Mesodermal cell (in vitro differentiated cells): ENCODE data around the gene VAC14.
A peak's percentile ranks its signal among the peaks of the same experiment; 100 is the strongest.

Source experiments
- H3K27ac ChIP-seq: 2 replicates; pipeline ENCODE4 v1.7.0; 2013; ENCODE audit warnings: mild to moderate bottlenecking, low read depth, low read length, moderate library complexity; ENCODE audit not compliant: severe bottlenecking
- H3K36me3 ChIP-seq: 2 replicates; pipeline ENCODE4 v1.7.1; 2013; ENCODE audit warnings: mild to moderate bottlenecking, low read length, moderate library complexity; ENCODE audit not compliant: control insufficient read depth, insufficient read depth
- H3K4me1 ChIP-seq: one replicate; pipeline ENCODE4 v1.7.1; 2013; ENCODE audit warnings: mild to moderate bottlenecking, low read length; ENCODE audit not compliant: insufficient read depth, control insufficient read depth, poor library complexity, severe bottlenecking
- H3K4me3 ChIP-seq: 2 replicates; pipeline ENCODE4 v1.7.0; 2013; ENCODE audit warnings: low read length, control low read depth, mild to moderate bottlenecking; ENCODE audit not compliant: insufficient read depth, poor library complexity, severe bottlenecking; ENCODE audit errors: extremely low read depth
- H3K9me3 ChIP-seq: 2 replicates; pipeline ENCODE4 v1.7.1; 2013; ENCODE audit warnings: mild to moderate bottlenecking, low read length, moderate library complexity; ENCODE audit not compliant: control insufficient read depth
- WGBS, 2 experiments: methylation state at CpG; one replicate each; pipeline ENCODE4 v1.1.5; 2013; ENCODE audit warnings: missing lambda C conversion rate in 2 of 2; ENCODE audit not compliant: insufficient coverage in 2 of 2; 5-methylcytosine and 5-hydroxymethylcytosine counted together

The VAC14 gene

DNA sequence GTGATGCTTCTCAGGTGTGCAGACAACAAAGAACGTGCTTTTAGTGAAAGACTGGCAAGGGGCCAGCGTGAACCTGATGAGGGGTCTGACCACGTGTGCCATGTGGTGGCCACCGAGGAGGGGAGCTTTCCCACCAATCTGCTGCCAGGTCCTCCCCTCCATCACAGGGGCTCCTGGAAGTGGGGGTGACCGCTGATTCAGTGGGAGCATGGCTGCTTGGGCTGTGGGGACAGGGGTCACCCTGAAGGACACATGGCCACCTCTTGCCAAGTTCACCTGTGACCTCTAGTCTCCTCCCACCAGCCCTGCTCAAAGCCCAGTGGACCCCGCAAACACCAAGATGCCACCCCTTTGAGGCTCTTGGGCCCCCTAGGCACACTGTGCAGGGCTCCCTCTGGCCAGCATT is 77.2 kb downstream of the VAC14 start:
- 100% methylated on average over 3 to 6 of the region's 6 CpGs for WGBS, 2 experiments
- H3K4me1 ChIP-seq = peaks cover 9% of the 10 kb centered on the region
- H3K4me3 ChIP-seq = no peak overlapping the region
- H3K36me3 ChIP-seq = peaks cover 40% of the 10 kb centered on the region
- peaks cover 7% of the 10 kb centered on the region for H3K9me3 ChIP-seq
- no peak overlapping the region for H3K27ac ChIP-seq

DNA sequence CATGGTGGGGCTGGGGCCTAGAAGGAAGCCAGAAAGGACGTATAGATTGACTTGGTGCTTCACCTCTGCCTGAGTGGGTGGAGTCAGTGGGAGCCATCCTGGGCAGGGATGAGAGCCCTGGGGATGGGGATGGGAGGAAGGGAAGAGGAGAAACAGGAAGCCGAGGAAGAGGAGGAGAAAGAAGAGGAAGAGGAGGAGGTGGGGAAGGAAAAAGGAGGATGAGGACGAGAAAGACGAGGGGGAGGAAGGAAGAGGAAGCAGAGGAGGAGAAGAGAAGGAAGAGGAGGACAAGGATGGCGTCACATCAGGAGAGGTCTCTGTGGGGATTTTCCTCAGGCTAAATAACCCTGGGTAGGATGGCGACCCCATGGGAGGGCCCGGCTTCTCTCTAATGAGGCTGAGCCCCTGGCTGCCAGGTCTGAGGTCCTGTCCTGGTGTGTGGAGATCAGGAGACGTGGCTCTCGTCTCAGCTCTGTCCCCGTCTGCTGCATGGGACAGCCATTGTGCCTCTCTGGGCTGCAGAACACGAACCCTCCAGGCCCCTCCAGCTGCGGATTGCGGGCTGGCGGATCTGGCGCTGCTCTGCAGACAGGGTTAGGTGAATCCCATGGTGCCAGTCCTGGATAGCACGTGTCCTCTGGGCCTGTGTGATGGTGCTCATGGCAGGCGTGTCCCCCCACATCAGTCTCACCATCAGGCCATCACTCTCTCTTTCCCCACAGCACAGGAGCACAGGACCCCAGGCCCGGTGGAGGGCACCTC is 79.6 kb downstream of the VAC14 start:
- Histone ChIP-seq H3K4me3 (no peak overlapping the region), H3K4me1 (peaks cover 9% of the 10 kb centered on the region), H3K9me3 (peaks cover 7% of the 10 kb centered on the region), H3K36me3 (peaks cover 32% of the 10 kb centered on the region), H3K27ac (no peak overlapping the region)
- WGBS, 2 experiments = 95 to 96% methylated on average over 17 to 18 of the region's 18 CpGs

DNA sequence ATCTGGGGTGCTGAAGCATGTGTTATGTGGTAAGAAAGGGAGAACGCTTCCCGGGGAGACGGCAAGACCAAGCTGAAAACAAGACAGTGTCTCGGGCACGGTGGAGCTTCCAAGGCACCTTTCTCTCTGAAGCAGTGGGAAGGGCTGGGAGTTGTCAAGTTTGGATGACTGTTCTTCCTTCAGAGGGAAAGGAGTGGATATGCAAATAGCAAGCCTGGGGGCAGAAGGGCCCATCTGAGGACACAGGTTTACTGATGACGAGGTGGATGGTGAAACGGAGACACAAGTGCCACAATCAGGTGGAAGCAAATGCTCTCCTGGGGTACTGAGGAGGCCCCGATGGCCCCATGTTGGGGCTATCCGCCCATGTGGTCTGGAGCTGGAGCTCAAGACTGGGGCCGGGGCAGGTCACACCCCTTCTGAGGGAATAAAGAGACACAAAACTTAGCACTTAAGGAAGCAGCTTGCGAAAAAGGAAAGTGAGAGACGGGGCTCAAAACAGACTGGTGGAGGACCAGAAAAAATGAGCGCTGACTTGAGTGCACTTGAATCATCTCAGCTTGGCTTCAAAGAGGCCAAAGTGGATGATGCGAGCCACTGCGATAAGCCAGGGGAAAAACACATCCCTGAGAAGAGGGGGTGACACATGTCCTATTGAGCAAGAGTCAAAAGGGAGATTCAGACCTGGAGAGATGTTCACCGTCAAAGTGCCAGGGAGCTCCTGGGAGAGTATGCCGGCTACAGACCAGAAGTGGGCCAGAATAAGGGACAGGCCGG is 80.3 kb downstream of the VAC14 start:
- no peak overlapping the region for H3K4me3 ChIP-seq
- no peak overlapping the region for H3K27ac ChIP-seq
- H3K4me1 ChIP-seq = peaks cover 10% of the 10 kb centered on the region
- peaks cover 29% of the 10 kb centered on the region for H3K36me3 ChIP-seq
- peaks cover 7% of the 10 kb centered on the region for H3K9me3 ChIP-seq
- WGBS, 2 experiments = 96 to 97% methylated on average over 17 to 18 of the region's 18 CpGs

DNA sequence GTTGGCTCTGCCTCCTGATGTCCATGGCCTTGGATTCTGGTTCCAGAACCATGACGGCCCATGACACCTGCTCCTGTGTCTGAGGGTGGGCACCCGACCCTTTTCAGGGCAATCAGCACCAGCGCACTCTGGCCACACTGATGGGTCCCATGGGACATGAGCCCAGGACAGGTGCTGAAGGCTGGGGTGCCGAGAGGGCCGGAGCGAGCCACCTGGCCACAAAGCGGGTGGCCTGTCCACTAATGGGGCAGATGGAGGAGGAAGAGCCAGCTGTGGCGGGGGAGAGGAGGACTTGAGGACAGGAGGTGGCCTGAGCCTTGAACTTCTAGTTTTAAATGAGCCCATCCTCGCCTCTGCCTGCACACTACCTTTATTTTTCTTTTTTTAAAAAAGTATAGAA is 83.9 kb downstream of the VAC14 start:
- Histone ChIP-seq H3K27ac (no peak overlapping the region), H3K4me3 (no peak overlapping the region), H3K9me3 (peaks cover 7% of the 10 kb centered on the region), H3K36me3 (peaks cover 28% of the 10 kb centered on the region), H3K4me1 (peaks cover 36% of the 10 kb centered on the region)
- WGBS, 2 experiments = 98 to 100% methylated on average over 6 to 7 of the region's 9 CpGs

DNA sequence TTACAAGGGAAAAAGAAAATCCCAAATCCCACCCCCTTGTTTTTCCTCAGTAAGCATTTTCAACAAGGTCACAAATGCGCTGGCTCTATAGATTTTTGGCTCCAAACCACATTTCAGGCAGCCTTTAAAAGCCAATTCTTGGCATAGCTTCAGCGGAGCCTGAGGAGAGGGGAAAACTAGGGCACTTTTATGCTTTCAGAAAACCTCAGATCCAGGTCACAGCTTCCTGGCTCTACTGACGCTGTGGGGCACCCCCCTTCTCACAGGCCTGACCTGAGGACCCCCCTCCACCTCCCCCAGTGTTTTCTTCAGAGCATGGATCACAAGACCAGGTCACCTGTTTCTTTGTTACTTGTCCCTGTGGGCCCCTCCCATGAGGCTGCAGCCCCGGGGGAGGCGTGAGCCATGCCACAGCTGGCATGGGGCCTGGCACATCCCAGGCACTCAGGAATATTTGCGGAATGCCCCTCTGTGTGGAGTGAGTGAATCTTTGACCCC is 85.0 kb downstream of the VAC14 start:
- 93 to 95% methylated on average over 3 to 4 of the region's 6 CpGs for WGBS, 2 experiments
- Histone ChIP-seq H3K9me3 (peaks cover 7% of the 10 kb centered on the region), H3K4me1 (peaks cover 40% of the 10 kb centered on the region), H3K4me3 (no peak overlapping the region), H3K36me3 (peaks cover 22% of the 10 kb centered on the region), H3K27ac (no peak overlapping the region)

DNA sequence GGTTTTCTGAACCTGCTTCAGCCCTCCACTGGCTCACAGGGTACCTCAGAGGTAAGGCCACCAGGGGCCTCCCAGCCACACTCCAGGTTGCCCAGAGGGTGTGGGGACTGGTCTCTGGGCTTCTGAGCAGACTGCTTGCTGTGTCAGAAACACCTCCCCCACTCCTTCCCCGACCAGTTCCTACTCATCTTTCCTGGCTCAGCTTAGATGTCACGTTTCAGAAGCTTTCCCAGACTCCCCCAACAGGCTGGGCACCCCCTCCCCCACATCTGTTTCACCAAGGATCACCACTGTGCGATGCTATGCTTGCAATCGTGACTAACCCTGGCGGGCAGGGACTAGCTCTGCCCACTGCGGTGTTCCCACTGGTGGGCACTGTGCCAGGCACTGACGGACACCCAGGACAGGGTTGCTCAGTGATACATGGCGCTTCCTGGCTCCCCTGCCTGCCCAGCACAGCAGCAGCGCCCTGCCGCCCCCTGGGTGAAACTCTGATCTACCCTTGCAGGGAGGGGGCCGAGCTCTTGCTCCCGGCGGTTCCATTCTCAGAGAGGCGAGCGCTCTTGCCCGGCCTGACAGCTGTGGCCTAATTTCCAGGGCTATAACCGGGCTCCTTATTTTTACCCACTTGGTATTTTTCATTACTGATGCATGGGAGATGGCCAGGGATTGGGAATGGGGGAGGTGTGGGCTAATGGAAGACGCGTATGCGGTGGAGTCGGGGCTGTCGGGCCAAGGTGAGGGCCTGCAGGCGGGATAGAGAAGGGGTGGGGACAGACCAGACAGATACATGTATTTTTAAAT is 85.7 kb downstream of the VAC14 start:
- 76 to 78% methylated on average over 14 to 21 of the region's 23 CpGs for WGBS, 2 experiments
- H3K4me3 ChIP-seq = no peak overlapping the region

DNA sequence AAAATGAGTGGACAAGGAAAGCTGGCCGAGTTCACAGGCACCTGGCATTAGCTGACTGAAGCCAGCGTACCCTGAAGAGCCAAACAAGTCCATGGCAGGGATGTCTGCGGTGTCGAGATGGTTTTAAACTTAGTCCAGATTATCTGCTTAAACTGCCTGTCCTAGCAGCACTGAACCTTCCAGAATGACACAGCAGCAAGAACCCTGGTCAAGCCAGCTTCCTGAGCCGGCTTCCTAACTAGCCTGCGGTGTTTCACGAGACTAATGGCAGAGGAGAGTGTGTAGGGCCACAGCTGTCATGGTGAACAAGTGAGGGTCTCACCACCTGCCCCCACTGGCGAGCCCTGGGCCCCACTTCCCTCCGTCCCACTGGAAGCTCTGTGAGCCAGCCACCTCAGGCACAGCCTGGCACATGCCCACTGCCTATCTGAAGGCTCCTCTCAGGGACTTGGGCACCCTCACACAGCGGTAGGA is 86.3 kb downstream of the VAC14 start:
- Histone ChIP-seq H3K4me1 (peaks cover 38% of the 10 kb centered on the region), H3K9me3 (no peaks in the 10 kb centered on the region), H3K36me3 (peaks cover 9% of the 10 kb centered on the region), H3K27ac (no peak overlapping the region), H3K4me3 (no peak overlapping the region)
- 92 to 95% methylated on average over 9 to 10 of the region's 10 CpGs for WGBS, 2 experiments

More for the DNA sequence above, 85.7 kb downstream of the VAC14 start:
- peaks cover 6% of the 10 kb centered on the region for H3K9me3 ChIP-seq
- H3K4me1 ChIP-seq = peaks cover 38% of the 10 kb centered on the region
- H3K27ac ChIP-seq = peak overlapping the region; percentile 8
- H3K36me3 ChIP-seq = peaks cover 16% of the 10 kb centered on the region

DNA sequence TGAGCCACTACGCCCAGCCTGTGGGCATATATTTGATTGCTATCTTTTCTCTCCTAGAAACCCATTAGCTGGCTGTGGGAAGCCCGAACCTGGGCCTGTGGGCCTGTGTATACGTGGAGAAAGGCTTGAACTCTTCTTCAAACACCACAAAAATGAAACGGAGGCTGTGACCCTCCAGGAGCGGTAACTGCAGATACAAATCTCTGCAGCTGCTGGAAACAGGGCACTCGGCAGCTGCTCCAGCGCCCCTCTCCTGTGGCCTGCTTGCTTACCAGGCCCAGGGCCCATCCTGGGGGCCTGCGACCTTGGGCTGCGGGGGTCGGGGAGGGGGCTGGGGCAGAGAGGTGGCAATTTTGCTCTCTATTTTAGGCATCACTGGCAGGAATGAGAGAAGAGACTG is 87.1 kb downstream of the VAC14 start:
- Histone ChIP-seq H3K4me1 (peaks cover 38% of the 10 kb centered on the region), H3K27ac (no peak overlapping the region), H3K36me3 (peaks cover 4% of the 10 kb centered on the region), H3K9me3 (no peaks in the 10 kb centered on the region), H3K4me3 (no peak overlapping the region)
- WGBS, 2 experiments = 82 to 94% methylated on average over 2 to 7 of the region's 10 CpGs

DNA sequence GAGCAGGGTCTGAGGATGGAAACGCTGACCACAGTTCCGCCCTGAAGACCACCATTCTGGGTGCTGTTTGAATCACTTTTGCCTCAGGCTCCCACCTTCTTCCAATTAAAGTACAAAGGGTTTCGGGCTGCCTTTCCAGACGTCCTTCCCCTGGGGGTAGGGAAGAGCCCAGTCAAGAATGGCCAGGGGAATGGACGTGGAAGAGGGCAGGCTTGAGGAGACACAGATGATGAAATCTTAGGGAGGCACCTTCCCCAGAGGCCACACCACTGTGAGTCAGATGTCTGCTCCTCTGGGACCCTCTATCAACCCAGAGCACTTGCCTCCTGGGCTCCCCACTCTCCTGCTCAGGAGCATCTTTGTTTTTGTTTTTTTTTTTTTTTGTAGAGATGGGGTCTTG is 87.6 kb downstream of the VAC14 start:
- WGBS, 2 experiments = 68 to 90% methylated on average over 2 to 4 of the region's 5 CpGs
- Histone ChIP-seq H3K36me3 (no peaks in the 10 kb centered on the region), H3K9me3 (no peaks in the 10 kb centered on the region), H3K4me3 (no peak overlapping the region), H3K27ac (no peak overlapping the region), H3K4me1 (peaks cover 41% of the 10 kb centered on the region)

DNA sequence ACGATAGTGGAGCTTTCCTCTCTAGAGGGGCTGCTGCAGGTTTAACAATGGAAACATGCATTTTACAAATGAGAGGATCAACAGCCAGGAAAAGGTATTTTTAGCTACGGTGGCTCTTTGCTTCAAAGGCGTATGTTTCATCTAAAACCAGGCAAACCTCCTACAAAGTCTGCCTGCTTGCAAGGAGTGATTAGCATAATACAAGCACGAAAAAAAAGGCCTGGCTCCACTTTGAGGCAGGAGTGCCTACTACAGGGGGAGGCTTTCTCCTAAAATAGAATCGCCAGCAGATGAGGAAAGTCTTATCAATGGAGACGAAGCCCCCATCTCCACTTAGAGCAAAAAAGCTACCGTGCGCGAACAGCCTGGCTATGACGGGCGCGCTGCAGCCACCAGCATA is 88.0 kb downstream of the VAC14 start:
- 70 to 84% methylated on average over 11 to 12 of the region's 12 CpGs for WGBS, 2 experiments
- Histone ChIP-seq H3K4me3 (no peak overlapping the region), H3K4me1 (peaks cover 45% of the 10 kb centered on the region), H3K36me3 (no peaks in the 10 kb centered on the region), H3K9me3 (no peaks in the 10 kb centered on the region), H3K27ac (peak overlapping the region; percentile 19)
